Stimulated activated CD8-positive, alpha-beta memory T cell treated with anti-CD3 and anti-CD28 coated beads, Interleukin-7, amount 100 ng/mL, for 24 hours (primary cell): ENCODE measurements around the gene NAV3.

ENCODE experiments used
- DNase-seq: peaks from one replicate; pipeline ENCODE4 v3.0.0-alpha.2; 2020; ENCODE audit warnings: low read depth

NAV3 gene

DNA sequence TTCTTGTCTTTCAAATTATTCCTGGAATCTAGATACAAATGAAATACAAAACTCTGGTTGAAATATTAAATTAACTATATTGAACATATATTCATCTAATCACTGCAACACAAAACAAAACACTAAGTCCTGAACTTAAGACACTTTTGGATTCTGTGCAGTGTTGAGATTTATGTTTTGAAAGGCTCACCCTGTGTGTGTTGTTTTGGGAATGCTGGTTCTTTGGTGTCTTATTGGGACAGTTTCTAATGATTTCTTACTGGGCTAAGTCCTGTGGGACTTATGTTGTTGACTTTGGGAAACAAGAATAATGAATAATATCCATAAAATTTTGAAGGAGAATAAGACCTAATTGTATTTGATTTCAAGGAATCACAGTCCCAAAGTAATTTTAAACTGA is 153.2 kb downstream of the NAV3 start:
- no peak for DNase-seq

DNA sequence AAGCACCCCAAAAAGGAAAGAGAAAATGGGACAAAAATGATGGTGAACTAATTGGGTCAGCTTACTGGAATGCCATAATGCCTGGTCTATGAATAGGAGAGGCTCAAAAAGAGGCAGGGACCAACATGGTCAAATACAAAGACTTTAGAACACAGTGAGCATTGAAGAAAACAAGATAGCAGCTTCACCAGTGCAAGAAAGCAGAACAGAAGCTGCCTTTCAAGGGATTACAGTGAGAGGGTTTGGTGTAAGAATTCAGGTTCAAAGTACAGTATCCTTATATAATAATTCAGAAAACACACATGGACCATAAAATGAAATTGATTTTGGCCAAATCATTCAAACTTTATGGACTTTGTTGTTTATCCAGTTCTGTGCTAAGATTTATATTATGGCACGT is 162.1 kb downstream of the NAV3 start:
- no peak for DNase-seq

DNA sequence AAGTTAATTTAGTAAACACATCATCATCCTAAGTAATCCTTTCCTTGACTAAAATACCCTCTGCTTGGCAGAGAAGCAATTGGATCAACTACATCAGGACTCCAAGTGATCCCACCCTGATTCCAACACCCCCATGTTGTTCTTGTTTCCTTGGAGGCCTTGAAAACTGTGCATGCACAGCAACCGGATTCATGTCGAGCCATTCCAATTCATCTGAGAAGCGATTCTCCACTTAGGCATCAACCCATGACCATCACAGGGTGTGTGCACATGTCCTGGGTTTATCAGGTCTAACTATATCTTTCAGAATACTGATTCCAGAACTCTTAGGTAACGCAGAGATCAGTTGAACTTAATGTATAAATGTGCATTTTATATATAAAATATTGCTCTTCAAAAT is 163.0 kb downstream of the NAV3 start:
- DNase-seq = no peak

DNA sequence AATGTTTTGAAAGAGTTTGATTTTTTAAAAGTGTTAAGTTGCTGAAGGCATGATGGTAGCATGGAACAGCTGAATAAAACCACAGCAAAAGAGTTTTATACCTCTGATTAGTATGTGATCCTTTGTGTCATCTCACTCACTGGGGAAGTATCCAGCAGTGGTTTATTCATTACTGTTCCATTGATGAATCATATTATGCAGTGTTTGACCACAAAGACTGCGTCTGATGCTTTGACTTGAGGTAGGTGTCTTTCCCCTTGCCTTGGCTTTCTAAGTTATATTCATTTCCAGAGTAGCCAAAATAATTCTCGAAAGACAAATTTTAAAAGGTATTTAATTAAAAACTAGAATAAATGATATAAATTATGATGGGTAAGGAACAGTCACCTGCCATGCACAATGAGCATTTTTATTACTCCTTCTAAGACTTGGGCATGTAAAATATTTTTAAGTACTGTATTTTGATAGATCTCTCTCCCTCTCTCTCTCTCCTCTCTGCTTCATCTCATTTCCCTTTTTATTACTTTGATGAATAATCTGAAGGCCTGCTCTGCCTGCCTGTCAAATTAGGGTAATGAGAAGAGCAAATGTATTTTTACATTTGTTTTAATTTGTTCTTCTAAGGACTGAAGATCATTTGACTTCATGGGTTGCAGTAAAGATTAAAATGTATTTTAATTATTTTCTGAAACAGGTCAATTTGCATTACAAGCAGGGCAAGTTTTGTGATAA is 164.9 kb downstream of the NAV3 start:
- DNase-seq = no peak

DNA sequence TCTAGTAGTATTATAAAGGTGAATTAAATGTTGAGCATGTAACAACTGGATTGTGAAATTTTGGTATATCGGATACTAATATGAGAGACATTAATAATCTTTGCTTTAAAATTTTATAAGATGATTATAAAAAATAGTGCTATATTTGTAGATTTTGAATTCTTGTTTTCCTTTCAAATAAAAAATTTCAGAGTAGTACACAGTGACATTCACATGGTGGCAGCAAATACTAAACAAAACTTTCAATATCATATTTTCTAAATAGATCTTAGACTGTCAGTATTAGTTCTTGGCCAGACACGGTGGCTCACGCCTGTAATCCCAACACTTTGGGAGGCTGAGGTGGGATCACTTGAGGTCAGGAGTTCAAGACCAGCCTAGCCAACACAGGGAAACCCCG is 166.0 kb downstream of the NAV3 start:
- DNase-seq = no peak

DNA sequence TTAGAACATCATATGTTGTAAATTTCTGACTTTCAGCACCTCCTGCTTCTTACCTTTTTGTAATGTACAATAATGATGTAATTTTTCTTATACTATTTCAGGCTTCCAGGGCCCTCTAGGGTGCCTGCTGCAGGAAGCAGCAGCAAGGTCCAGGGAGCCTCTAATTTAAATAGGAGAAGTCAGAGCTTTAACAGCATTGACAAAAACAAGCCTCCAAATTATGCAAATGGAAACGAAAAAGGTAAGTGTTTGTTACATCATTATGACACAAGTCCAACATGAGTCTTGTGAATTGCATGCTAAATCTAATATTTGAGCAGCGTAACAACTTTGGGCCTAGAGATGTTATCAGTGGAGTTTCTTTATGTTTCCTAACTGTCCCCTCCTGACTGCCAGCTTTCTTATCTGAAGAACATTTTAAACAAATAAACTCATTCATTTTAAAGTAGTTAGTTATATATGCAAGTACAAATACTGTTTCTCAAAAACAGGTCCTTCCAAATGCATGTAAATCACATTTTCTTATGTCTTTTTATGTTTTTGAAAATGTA is 167.6 kb downstream of the NAV3 start:
- DNase-seq = no peak

DNA sequence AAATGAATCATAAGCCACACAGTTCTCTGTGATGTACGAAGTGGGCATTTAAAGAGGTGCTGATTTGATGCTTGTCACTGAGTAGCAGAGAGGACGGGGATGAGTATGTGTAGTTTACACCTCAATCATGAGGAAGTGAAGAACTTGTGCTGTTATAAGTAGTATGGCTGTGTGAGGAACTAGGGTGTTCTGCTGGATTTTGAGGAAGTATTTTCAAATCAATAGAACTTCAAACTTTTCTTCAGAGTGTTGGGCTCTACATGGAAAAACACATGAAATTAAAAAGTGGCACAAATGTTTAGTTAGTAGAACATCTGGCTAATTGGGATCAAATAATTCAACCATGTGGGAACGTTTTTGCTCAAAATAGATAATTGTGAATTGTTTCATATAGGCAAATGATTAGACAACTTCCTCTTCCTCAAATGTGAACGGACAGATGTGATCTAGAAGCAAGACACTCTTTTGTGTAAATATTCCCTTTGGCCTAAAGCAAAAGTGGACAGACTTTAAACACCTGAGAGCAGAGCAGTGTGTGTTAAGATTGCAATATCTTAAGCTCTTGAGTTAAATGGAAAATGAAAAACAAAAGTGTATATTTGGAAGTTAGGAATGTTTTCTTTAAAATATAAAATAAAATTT is 168.5 kb downstream of the NAV3 start:
- DNase-seq = no peak

DNA sequence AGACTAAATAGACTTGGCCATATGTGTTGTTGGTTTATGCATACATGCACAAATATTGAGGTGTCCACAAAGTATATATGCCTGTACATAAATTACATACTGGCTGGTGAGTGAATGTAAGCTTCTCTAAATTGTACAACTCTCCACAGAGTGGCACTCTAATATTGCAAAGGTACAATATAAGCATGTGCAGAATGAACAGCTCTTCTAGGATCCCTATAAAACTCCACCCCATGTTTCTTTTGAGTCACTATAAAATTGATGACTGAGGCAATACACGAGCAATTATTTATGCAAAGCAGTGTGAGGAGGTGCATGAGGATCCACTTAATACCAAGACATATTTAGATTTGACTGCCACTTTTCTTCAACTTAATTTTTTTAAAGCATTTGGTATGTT is 172.2 kb downstream of the NAV3 start:
- DNase-seq = no peak

DNA sequence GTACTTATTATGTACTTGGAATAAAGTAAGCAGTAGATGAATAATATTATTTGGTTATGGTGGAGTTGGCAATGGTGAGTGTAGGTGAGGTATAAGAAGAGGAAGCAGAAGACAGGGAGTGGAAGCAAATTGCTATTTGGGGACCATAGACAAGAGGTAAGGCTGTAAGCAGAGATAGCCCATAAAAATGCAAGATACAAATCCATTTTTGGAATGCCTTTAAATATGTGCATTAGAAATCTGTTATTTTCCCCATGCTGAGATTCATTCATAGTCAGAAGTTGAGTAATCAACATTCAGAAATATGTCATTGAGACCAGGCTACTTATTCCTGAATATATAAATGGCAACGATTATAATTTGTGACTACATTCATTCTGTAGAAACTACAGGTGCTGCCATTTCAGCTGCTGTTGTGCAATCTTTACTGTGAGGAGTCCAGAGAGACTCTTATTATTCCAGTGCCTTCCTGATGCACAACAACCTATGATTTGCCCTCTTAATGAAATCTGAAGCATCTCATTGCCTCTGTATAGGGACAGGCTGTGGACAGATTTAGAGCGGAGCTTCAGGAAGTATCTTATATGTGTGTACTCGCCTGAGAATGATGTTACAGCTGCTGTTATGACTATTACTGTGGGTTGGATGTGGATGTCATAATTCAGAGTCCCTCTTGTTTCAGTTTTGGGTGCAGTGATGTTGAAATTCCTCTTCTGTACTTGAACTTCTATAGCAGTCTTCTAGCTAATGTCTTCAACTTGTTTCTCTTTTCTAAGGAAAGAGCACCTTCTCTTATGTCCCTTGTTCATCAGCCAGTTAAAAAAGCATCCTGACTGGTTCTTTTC is 173.8 kb downstream of the NAV3 start:
- no peak for DNase-seq

DNA sequence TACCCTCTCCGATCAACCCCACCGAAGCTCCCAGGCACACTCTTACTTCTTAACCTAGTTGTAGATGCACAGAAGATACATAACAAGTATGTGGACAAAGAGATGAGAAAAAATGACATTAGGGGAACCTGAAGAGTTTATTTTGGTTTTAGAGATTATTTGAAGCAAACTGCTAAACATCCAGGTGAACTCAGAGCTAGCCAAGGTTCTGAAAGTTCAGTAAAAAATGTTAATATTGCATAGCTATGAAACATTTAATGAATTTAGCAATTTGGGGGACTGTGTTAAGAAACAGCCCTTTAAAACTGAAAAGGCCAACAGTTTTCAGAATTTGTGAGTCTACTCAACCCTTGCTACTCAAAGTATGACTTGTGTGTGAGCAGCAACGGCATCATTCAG is 174.4 kb downstream of the NAV3 start:
- DNase-seq = no peak

DNA sequence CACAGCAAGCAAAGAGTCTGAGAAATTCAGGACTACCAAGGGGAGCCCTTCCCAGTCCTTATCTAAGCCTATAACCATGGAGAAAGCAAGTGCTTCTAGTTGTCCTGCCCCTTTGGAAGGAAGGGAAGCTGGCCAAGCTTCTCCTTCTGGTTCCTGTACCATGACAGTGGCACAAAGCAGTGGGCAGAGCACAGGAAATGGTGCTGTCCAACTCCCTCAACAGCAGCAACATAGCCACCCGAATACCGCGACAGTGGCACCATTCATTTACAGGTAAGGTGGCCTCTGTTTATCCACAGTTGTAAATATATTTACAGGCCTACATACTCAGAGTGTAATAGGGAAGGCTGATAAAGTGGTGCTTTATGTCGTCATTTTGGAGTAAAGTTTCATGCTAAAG is 176.5 kb downstream of the NAV3 start:
- DNase-seq = no peak

DNA sequence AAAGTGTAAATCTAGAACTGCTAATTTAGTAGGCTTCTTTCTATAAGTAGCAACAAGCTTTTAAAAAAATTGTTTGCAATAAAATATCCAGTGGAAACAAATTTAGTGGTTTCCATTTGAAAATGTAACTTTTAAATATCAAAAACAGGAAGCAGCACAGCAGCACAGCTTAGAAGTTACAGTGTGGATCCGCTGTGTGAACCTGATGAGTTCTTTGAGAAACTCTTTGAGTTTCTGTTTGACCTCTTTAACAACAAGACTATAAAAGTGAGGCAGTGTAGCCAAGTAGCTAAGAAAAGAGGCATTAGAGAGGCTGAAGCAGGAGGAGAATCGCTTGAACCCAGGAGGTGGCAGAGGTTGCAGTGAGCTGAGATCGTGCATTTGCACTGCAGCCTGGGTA is 178.3 kb downstream of the NAV3 start:
- DNase-seq = no peak

DNA sequence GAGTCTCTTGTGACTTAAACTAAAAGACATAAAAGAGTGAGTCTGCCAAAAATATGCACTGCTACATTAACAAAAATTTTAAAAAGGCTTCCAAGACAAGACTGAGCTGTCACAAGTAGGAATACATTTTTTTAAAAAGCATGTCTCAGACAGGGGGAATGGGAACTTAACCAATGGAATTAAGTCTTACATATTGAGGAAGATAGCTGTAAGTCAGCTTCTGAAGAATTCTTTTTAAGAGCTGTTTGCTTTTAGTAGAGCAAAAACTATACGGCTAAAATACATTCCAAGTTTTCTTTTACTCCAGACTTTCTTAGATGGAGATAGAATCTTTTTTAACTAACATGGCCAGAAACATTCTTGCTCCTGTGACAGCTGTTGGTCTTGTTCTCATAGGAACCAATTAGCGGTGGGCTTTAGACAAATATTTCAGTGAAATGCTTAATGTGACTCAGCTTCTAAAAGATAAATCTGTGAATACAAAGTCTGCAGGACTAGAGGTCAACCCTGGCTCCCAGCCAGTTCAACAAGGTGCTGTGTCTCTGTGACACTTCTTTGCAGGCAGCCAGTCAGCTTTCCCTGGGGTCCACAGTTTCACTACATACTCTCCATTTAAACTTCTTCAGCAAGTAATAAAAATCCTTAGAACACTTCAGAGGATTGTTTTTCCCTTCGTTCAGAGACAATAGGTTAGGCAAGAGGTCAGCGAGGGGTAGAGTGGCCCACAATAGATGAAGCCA is 187.6 kb downstream of the NAV3 start:
- DNase-seq = no peak

DNA sequence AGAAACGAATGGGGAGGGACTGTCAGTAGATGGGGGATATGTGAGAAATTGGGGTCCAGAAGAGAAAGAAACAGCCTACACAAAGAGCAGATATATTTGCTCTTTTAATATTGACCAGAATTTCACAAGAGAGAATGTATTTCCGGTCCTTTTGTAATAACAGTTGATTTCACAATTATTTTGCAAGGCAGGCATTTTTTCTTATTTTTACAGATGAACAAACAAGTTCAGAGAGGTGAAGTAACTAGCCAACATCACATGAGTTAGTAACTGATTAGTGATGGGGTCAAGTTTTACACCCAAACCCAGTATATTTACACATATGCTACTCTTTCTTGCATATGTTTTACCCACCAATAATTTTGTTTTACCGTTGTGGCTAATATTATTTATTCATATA is 188.2 kb downstream of the NAV3 start:
- no peak for DNase-seq

DNA sequence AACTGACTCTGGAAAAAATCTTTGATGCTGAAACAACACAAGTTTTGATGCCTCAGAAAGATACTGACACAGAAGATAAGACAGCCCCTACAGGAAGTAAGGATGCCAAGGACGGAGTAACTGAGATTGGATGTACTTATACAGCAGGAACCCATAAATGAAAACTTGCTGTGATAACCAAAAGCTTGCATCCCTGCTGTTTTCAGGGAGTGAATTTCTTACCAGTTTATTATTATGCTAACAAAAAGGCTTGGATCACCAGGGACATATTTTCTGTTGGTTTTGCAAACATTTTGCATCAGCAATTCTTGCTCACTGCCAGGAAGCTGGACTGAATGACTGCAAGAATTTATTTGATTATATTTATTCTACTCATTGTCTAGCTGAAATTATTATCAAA is 197.7 kb downstream of the NAV3 start:
- DNase-seq = no peak

DNA sequence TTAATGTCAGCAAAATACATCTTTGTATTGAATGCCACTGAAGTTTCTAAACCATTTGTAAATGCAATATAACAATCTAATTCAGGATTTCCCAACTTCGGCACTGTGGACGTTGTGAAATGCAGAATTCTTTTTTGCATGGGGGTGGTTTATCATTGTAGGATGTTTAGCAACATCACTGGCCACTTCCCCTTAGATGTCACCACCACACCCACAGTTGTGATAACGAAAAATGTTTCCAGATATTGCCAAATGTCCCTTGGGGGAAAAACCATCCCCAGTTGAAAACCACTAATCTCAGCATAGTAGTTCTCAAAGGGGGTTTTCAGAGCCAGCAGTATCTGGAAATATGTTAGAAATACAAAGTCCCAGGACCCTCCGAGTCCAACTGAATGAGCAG is 203.3 kb downstream of the NAV3 start:
- no peak for DNase-seq

DNA sequence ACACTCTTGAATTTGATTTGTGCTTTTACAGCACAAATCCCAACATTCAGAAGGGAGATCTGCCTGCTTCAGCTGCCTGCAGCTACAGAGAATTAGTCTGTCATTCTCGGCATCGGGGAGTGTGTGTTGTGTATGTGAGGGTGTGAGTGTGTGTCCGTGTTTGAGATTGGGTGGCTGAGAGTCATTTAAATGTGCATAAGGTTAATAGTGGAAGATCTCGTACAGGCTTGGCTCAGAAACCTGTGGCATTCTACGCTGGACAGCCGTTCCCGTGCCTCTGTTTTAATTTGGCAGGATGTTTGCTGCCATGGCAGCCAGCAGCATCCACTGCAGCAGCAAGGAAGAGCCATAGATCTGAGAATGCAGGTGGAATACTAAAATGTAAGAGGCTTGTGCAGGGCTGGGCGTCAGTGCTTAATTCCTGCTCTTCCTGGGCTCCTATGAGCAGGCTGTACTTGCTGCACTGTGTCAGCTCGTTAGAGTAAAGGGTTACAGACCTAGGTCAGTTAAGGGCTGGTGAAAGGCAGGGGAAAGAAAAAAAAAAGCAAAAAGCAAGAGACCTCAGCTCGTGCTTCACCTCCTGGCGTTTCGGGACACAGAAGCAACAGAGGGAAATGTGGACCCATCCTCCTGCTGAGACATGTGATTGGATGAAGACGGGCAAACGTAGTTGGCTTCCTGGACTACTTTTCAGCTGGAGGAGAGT is 205.4 kb downstream of the NAV3 start:
- DNase-seq = no peak

DNA sequence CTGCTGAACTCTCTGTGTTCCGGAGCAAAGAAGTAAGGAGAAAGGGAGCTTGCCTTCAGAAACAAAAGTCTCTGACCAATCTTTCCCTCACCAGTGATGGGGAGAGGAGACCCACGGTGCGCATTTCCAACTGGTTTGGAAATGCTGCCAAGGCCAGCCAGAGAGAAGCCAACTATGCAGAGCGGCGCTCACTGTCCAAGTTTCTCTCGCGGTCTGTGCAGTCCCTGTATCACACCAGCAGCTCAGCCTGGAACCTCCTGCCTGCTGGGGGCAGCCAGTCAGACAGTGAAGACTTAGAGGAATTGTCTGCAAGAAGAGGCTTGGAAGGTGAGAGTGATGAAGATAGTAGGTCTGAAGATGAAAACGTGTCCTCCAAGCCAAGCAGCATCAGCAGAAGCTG is 206.2 kb downstream of the NAV3 start:
- DNase-seq = no peak

DNA sequence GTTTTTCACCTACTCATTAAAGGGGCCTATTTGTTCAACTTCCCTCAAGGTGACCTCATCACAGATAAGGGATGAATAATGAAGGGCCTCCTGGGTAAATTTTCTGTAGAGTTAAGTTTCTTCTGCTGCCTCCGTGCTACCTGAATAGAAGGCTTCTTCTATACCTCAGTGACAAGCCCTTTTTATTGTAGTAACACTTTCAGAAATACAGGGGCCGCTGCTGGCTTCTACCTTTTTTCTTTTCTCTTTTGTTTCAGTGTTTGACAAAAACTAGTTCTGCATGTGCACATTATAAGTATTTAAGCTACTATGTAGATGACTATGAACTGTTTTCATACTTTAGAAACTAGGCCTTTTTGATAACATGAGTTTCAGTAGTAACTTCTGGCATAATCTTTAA is 207.0 kb downstream of the NAV3 start:
- no peak for DNase-seq

DNA sequence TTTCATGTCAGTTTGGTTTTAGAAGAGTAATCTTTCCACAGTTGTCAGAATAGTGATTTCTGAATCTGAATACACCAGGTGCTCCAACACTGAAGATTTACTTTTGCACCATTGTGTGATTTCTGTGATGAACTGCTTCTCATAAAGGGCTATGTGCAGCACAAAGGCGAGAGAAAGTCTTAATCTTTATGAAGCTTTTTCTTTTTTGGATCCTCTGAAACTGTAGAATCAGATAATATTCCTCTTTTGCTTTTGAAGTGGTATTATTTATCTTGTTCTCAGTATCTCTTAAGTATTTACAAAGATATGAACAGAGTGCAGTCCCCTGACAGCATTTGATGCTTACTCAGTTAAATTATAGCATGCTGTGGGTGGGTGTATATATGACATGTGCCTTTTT is 207.8 kb downstream of the NAV3 start:
- no peak for DNase-seq

DNA sequence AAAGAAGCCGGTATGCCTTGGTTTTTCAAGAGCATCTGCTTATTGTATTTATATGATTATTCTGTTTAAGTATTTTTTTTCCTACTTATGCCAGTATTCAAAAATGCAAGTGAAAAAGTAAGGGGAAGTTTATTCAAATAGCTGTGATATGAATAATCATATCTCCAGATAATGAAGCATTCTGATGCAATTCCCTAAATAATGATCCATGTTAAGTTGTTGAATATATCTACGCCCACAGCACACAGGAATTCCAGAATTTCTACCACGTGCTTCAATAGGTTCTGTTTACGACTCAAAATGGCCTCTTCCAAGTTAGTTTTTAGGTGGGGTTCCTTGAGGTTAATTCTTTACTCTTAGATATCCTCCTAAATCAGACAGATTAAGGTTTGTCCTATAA is 208.3 kb downstream of the NAV3 start:
- no peak for DNase-seq

DNA sequence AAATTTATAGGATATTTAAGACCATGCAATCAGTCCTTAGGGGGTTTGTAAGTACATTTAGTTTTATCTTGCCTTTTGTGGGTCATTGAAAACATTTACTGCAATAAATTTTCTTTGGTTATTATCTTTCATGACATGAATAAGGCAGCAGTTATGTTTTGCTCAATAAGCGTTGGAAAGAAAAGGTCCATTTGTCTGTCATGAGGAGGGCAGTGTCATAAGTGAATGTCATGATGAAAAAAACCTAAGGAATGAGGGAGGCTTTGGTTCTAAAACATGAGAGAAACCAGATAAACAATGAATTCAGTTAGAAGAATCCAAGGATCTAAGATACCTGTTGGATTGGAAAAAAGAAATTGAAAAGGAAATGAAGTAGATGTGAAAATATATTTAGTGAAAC is 209.4 kb downstream of the NAV3 start:
- DNase-seq = no peak
